Naive thymus-derived CD4-positive, alpha-beta T cell (primary cell): ENCODE results near the gene CRISP1. TPM values are rescaled to one million over a fixed set of nuclear protein-coding genes. Genes with fewer than 3 reads are reported as not detected.

Experiments used
- ATAC-seq: fragments of 150-1000 bp; cut with Tn5 transposase; 2 replicates; pipeline ENCODE4 v1.10.0; 2021; ENCODE audit warnings: mild to moderate bottlenecking, moderate library complexity
- CTCF ChIA-PET: fragments of 350-600 bp; sonication (Branson Sonifier 250); formaldehyde crosslinking; loops from one replicate; lab custom pipeline; 2021; ENCODE audit warnings: antibody characterized with exemption; lab: Charles Lee
- POLR2A ChIA-PET: fragments of 350-600 bp; sonication (Branson Sonifier 250); formaldehyde crosslinking; loops from one replicate; lab custom pipeline; 2021; ENCODE audit warnings: antibody characterized with exemption, inconsistent platforms; lab: Charles Lee
- DNase-seq, 9 donors: peaks; one replicate each; pipeline versions ENCODE4 v3.0.0 to v3.0.0-alpha.2; 2020 to 2022; ENCODE audit warnings: mixed read lengths in 1 of 9
- H3K27ac ChIP-seq: one replicate; pipeline ENCODE4 v1.7.0; 2013; ENCODE audit warnings: mild to moderate bottlenecking, low read depth, low read length, moderate library complexity
- H3K27me3 ChIP-seq, 2 donors: one replicate each; pipeline ENCODE4 v1.7.0; 2013; ENCODE audit warnings: low read length in 2 of 2, mild to moderate bottlenecking in 2 of 2, moderate library complexity in 2 of 2; ENCODE audit not compliant: control insufficient read depth in 2 of 2, insufficient read depth in 2 of 2
- H3K36me3 ChIP-seq, 3 experiments: 1 replicate in 2 of 3; 2 replicates in 1 of 3; pipeline ENCODE4 v1.7.0; 2013; ENCODE audit warnings: low read length in 3 of 3, mild to moderate bottlenecking in 3 of 3, moderate library complexity in 1 of 3; ENCODE audit not compliant: insufficient read depth in 3 of 3, control insufficient read depth in 2 of 3
- H3K4me1 ChIP-seq, 2 donors: one replicate each; pipeline ENCODE4 v1.7.0; 2013; ENCODE audit warnings: low read length in 2 of 2, mild to moderate bottlenecking in 2 of 2, moderate library complexity in 1 of 2; ENCODE audit not compliant: control insufficient read depth in 2 of 2, insufficient read depth in 2 of 2
- H3K4me3 ChIP-seq: 2 replicates; pipeline ENCODE4 v1.7.0; 2013; ENCODE audit warnings: mild to moderate bottlenecking, low read length
- H3K9me3 ChIP-seq, 3 experiments: 1 replicate in 2 of 3; 2 replicates in 1 of 3; pipeline ENCODE4 v1.7.0; 2013; ENCODE audit warnings: low read length in 3 of 3; ENCODE audit not compliant: control insufficient read depth in 2 of 3
- H3K27ac Mint-ChIP-seq, 9 donors: one replicate each; pipeline ENCODE4 v1.8.0; 2020 to 2022; ENCODE audit warnings: mixed read lengths in 9 of 9, mild to moderate bottlenecking in 8 of 9, moderate library complexity in 5 of 9, inconsistent platforms in 2 of 9
- H3K27me3 Mint-ChIP-seq, 5 donors: one replicate each; pipeline ENCODE4 v1.8.0; 2021 to 2022; ENCODE audit warnings: mixed read lengths in 5 of 5, mild to moderate bottlenecking in 1 of 5
- H3K36me3 Mint-ChIP-seq, 5 donors: one replicate each; pipeline ENCODE4 v1.8.0; 2020 to 2022; ENCODE audit warnings: mixed read lengths in 5 of 5, mild to moderate bottlenecking in 3 of 5, inconsistent platforms in 1 of 5
- H3K4me1 Mint-ChIP-seq, 7 donors: one replicate each; pipeline ENCODE4 v1.8.0; 2020 to 2022; ENCODE audit warnings: mixed read lengths in 7 of 7, mild to moderate bottlenecking in 3 of 7, inconsistent platforms in 1 of 7
- H3K4me3 Mint-ChIP-seq, 10 donors: one replicate each; pipeline ENCODE4 v1.8.0; 2020 to 2022; ENCODE audit warnings: mild to moderate bottlenecking in 10 of 10, mixed read lengths in 10 of 10, moderate library complexity in 6 of 10, inconsistent platforms in 2 of 10
- H3K9me3 Mint-ChIP-seq, 11 donors: one replicate each; pipeline ENCODE4 v1.8.0; 2020 to 2022; ENCODE audit warnings: mixed read lengths in 11 of 11, mild to moderate bottlenecking in 4 of 11, inconsistent platforms in 1 of 11, moderate library complexity in 1 of 11
- intact Hi-C, 2 donors: fragments of 100-400 bp; cut with micrococcal nuclease; formaldehyde crosslinking; loops; one replicate each; pipeline ENCODE4 v1.15.1; 2023
- polyA plus RNA-seq, 2 donors: library from polyadenylated mRNA; unstranded; fragments of 300-500 nt; fragmentation: Illumina TruSeq; gene quantifications; one replicate each; pipeline ENCODE4 v1.2.3, GENCODE V29; 2021
- total RNA-seq, 6 experiments: library from RNA in 5 of 6; stranded (reverse) in 5 of 6; gene quantifications; 1 replicate in 5 of 6; 2 replicates in 1 of 6; pipeline ENCODE4 v1.2.3 and lab custom pipeline; 2021 to 2026

The CRISP1 gene
- total and polyA plus RNA-seq, 7 experiments from 2014 or later, result not detected

- H3K27me3 Mint-ChIP-seq, result no peaks in the 10 kb centered on the region
- POLR2A ChIA-PET, result no interaction called here
- Histone ChIP-seq H3K9me3 (no peaks in the 10 kb centered on the region), H3K4me1 (no peaks in the 10 kb centered on the region), H3K27ac (no peak overlapping the region), H3K36me3 (no peaks in the 10 kb centered on the region), H3K27me3 (no peaks in the 10 kb centered on the region), H3K4me3 (no peak overlapping the region)
- H3K4me1 Mint-ChIP-seq, result no peaks in the 10 kb centered on the region
- no peak for ATAC-seq
- no peak overlapping the region for H3K4me3 Mint-ChIP-seq
- CTCF ChIA-PET, result no interaction called here
- no peaks in the 10 kb centered on the region for H3K36me3 Mint-ChIP-seq
- no peak for DNase-seq
- H3K27ac Mint-ChIP-seq, result no peak overlapping the region
- peaks cover 0 to 18% (median 5%) of the 10 kb centered on the region in 11 donors for H3K9me3 Mint-ChIP-seq
- intact Hi-C loops, result no loop called here
These were observed 2.7 kb upstream of the CRISP1 start for GRCh38 chr6:49868951-49869529.

DNA sequence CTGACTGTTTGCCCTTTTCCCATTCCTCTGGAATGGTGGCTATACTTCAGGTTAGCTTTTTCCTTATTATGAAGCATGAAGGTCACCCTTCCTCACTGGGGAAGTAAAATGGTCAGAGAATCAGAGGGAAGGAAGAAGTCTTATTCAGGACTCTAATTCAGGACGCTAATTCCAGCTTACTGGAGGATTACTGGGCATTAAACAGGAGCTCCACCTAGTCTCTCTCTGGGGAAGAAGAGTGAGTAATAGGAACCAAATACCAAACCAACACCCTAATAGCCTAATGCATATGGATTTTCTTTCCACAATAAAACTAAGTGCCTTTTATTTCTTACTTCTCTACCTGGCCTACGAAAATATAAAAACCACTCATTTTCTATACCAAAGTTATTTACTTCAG is 10.1 kb downstream of the CRISP1 start:
- Histone ChIP-seq H3K9me3 (no peaks in the 10 kb centered on the region), H3K27me3 (no peaks in the 10 kb centered on the region), H3K4me3 (no peak overlapping the region), H3K36me3 (no peaks in the 10 kb centered on the region), H3K27ac (no peak overlapping the region), H3K4me1 (no peaks in the 10 kb centered on the region)
- DNase-seq (no peak), ATAC-seq (no peak)
- ChIA-PET POLR2A (no interaction called here), CTCF (no interaction called here)
- Mint-ChIP-seq H3K27me3 (peaks cover 0 to 4% (median 0%) of the 10 kb centered on the region in 5 donors), H3K9me3 (peaks cover 0 to 8% (median 0%) of the 10 kb centered on the region in 11 donors), H3K4me3 (no peak overlapping the region), H3K36me3 (no peaks in the 10 kb centered on the region), H3K27ac (no peak overlapping the region), H3K4me1 (no peaks in the 10 kb centered on the region)
- intact Hi-C loops, result no loop called here

GRCh38 chr6:49855221-49855620 is 11.1 kb downstream of the CRISP1 start:
- Histone ChIP-seq H3K4me3 (no peak overlapping the region), H3K27ac (no peak overlapping the region), H3K4me1 (no peaks in the 10 kb centered on the region), H3K27me3 (no peaks in the 10 kb centered on the region), H3K9me3 (no peaks in the 10 kb centered on the region), H3K36me3 (no peaks in the 10 kb centered on the region)
- ChIA-PET POLR2A (no interaction called here), CTCF (no interaction called here)
- intact Hi-C loops, result no loop called here
- Mint-ChIP-seq H3K4me1 (no peaks in the 10 kb centered on the region), H3K9me3 (peaks cover 0 to 8% (median 0%) of the 10 kb centered on the region in 11 donors), H3K4me3 (no peak overlapping the region), H3K27ac (no peak overlapping the region), H3K27me3 (peaks cover 0 to 4% (median 0%) of the 10 kb centered on the region in 5 donors), H3K36me3 (no peaks in the 10 kb centered on the region)
- ATAC-seq, result no peak
- DNase-seq, result no peak

DNA sequence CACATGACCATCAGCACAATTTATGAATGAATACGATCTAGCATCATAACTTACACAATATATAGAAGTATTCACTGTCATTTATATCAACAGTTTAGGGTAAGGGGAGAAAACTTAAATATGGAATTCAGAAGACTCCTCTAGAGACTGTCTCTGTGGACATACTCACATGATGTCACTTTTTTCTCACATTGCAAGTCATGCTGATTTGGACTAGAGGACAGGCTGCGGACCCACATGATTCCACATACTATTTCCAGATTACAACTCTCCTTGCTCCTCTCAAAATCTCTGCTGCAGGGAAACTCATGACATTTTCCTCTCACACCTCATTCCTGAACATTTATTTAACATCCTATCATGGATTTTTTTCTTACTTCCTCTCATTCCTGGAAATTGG is 13.4 kb downstream of the CRISP1 start:
- intact Hi-C loops, result no loop called here
- Mint-ChIP-seq H3K36me3 (no peaks in the 10 kb centered on the region), H3K4me3 (no peak overlapping the region), H3K27me3 (peaks cover 0 to 4% (median 0%) of the 10 kb centered on the region in 5 donors), H3K27ac (no peak overlapping the region), H3K9me3 (no peaks in the 10 kb centered on the region), H3K4me1 (no peaks in the 10 kb centered on the region)
- CTCF ChIA-PET, result no interaction called here
- POLR2A ChIA-PET, result no interaction called here
- Histone ChIP-seq H3K9me3 (no peaks in the 10 kb centered on the region), H3K27me3 (no peaks in the 10 kb centered on the region), H3K4me3 (no peak overlapping the region), H3K4me1 (no peaks in the 10 kb centered on the region), H3K36me3 (no peaks in the 10 kb centered on the region), H3K27ac (no peak overlapping the region)
- DNase-seq, result no peak
- ATAC-seq, result no peak

- CTCF ChIA-PET, result no interaction called here
- H3K4me1 Mint-ChIP-seq, result no peaks in the 10 kb centered on the region
- no peaks in the 10 kb centered on the region for H3K36me3 ChIP-seq
- intact Hi-C loops, result loop anchor here (1.0 to 5.0 kb wide), 3 partner anchors 227 to 317 kb away; no protein-coding TSS in a partner anchor
- H3K27me3 ChIP-seq, result no peaks in the 10 kb centered on the region
- no peaks in the 10 kb centered on the region for H3K9me3 Mint-ChIP-seq
- no peak overlapping the region for H3K27ac ChIP-seq
- no peaks in the 10 kb centered on the region for H3K36me3 Mint-ChIP-seq
- H3K4me1 ChIP-seq, result no peaks in the 10 kb centered on the region
- peaks cover 0 to 8% (median 0%) of the 10 kb centered on the region in 5 donors for H3K27me3 Mint-ChIP-seq
- no peak overlapping the region for H3K4me3 ChIP-seq
- POLR2A ChIA-PET, result no interaction called here
- no peak overlapping the region for H3K27ac Mint-ChIP-seq
- ATAC-seq (peak; percentile 58), DNase-seq (peak in 6 of 9 donors; percentile 1 to 30 (median 14))
- no peaks in the 10 kb centered on the region for H3K9me3 ChIP-seq
- H3K4me3 Mint-ChIP-seq, result no peak overlapping the region
These were observed 17.0 kb downstream of the CRISP1 start for GRCh38 chr6:49849213-49849907.

DNA sequence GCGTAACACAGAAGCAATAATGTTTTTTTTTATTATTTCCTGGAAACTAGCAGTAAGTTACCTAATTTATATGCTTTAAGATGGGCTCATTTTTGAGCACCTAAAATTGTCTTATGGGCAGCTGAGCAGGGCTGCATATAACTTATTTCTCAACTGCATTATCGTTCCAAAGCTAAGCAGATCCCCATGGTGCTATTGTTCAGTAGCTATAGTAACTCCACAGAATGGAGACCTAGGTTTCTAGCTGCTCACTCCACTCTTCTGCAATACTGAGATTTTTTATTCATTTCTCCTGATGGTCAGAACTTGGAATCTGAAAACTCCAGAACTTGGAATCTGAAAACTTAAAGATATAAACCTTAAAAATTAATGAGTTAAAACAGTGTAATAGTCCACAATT is 18.7 kb downstream of the CRISP1 start:
- intact Hi-C loops, result loop anchor here (2.0 to 5.0 kb wide), 2 partner anchors 225 to 240 kb away; no protein-coding TSS in a partner anchor
- H3K4me3 Mint-ChIP-seq, result no peak overlapping the region
- H3K36me3 ChIP-seq, result no peaks in the 10 kb centered on the region
- ATAC-seq, result no peak
- CTCF ChIA-PET, result interaction anchor here (0.7 kb wide), 1 partner anchor 86 kb away, joined by 5 read pairs; no protein-coding TSS in a partner anchor
- no peak for DNase-seq
- no peaks in the 10 kb centered on the region for H3K27me3 ChIP-seq
- no peaks in the 10 kb centered on the region for H3K4me1 Mint-ChIP-seq
- no peaks in the 10 kb centered on the region for H3K4me1 ChIP-seq
- no peaks in the 10 kb centered on the region for H3K9me3 ChIP-seq
- H3K4me3 ChIP-seq, result no peak overlapping the region
- H3K9me3 Mint-ChIP-seq, result no peaks in the 10 kb centered on the region
- H3K27ac ChIP-seq, result no peak overlapping the region
- no peak overlapping the region for H3K27ac Mint-ChIP-seq
- peaks cover 0 to 8% (median 0%) of the 10 kb centered on the region in 5 donors for H3K27me3 Mint-ChIP-seq
- no peaks in the 10 kb centered on the region for H3K36me3 Mint-ChIP-seq
- POLR2A ChIA-PET, result no interaction called here
